ENCODE data around the gene DCUN1D5. TPM values are rescaled to one million over a fixed set of nuclear protein-coding genes. Genes with fewer than 3 reads are reported as not detected.
"Not testable (repeated sequence)": the region's sequence is repeated elsewhere in the genome, so short reads cannot be mapped to it uniquely, and the experiment has no call there.

Gene DCUN1D5
- total RNA-seq, 3 donors from 2014 or later = 9.4 to 18.9 (median 14.5) TPM

- ATAC-seq (no peak), DNase-seq (no peak)
- no peak for TF ChIP-seq CTCF (IDR thresholded peaks at IDR 0.05)
- no peaks in the 10 kb centered on the region for H3K36me3 ChIP-seq (ENCODE audit: low read depth)
- intact Hi-C loops (cut with DNase I, micrococcal nuclease) = no loop called here
- H3K4me3 ChIP-seq = no peak overlapping the region
- no peaks in the 10 kb centered on the region for H3K4me1 ChIP-seq (ENCODE audit: low read depth)
- no peaks in the 10 kb centered on the region for H3K9me3 ChIP-seq
These were observed 62.6 kb downstream of the DCUN1D5 start for GRCh38 chr11:103029401-103029800.

- H3K4me1 ChIP-seq (ENCODE audit: low read depth); DNase-seq; ATAC-seq; H3K9me3 ChIP-seq; H3K36me3 ChIP-seq (ENCODE audit: low read depth); intact Hi-C loops (cut with DNase I, micrococcal nuclease); H3K4me3 ChIP-seq: not testable (repeated sequence)
These were observed 63.5 kb downstream of the DCUN1D5 start for GRCh38 chr11:103028304-103029020.

- ATAC-seq = no peak
- H3K4me1 ChIP-seq (ENCODE audit: low read depth) = no peaks in the 10 kb centered on the region
- H3K4me3 ChIP-seq = no peak overlapping the region
- intact Hi-C loops (cut with DNase I, micrococcal nuclease) = no loop called here
- H3K36me3 ChIP-seq (ENCODE audit: low read depth) = no peaks in the 10 kb centered on the region
- no peak for DNase-seq
- no peak for TF ChIP-seq CTCF (IDR thresholded peaks at IDR 0.05)
- no peaks in the 10 kb centered on the region for H3K9me3 ChIP-seq
These were observed 67.9 kb downstream of the DCUN1D5 start for GRCh38 chr11:103024086-103024485.

GRCh38 chr11:103016031-103016430 lies 75.9 kb downstream of the DCUN1D5 start:
- no peak for TF ChIP-seq CTCF (IDR thresholded peaks at IDR 0.05)
- no peak for DNase-seq
- Histone ChIP-seq H3K4me3 (no peak overlapping the region), H3K4me1 (ENCODE audit: low read depth) (no peaks in the 10 kb centered on the region), H3K36me3 (ENCODE audit: low read depth) (no peaks in the 10 kb centered on the region), H3K9me3 (no peaks in the 10 kb centered on the region)
- ATAC-seq = no peak
- intact Hi-C loops (cut with DNase I, micrococcal nuclease) = no loop called here

GRCh38 chr11:103013421-103013820 lies 78.5 kb downstream of the DCUN1D5 start:
- H3K4me1 ChIP-seq (ENCODE audit: low read depth) = no peaks in the 10 kb centered on the region
- TF ChIP-seq CTCF (IDR thresholded peaks at IDR 0.05) = no peak
- H3K4me3 ChIP-seq = no peak overlapping the region
- intact Hi-C loops (cut with DNase I, micrococcal nuclease) = no loop called here
- no peaks in the 10 kb centered on the region for H3K36me3 ChIP-seq (ENCODE audit: low read depth)
- ATAC-seq (no peak), DNase-seq (no peak)
- peaks cover 6% of the 10 kb centered on the region for H3K9me3 ChIP-seq

Other genes starting within 250 kb of the DCUN1D5 start
- gene MMP3, start 248.6 kb downstream of the DCUN1D5 start, total RNA-seq = 1 to 10 TPM in 1 of 3 donors, under 1 TPM in 1, not detected in 1; 0.47 to 1.3 TPM
- 10 to 100 TPM in 1 of 3 donors, 1 to 10 TPM in 2; 2.7 to 17.5 (median 5.4) TPM for gene MMP12, start 217.2 kb downstream of the DCUN1D5 start, total RNA-seq
- not detected for gene MMP13, start 136.4 kb downstream of the DCUN1D5 start, total RNA-seq
- 10 to 100 TPM in 1 of 3 donors, 1 to 10 TPM in 2; 2.3 to 12.4 (median 5.0) TPM for gene DYNC2H1, start 17.3 kb upstream of the DCUN1D5 start, total RNA-seq

Data from mucosa of descending colon (tissue), 3 donors.